AG04449 (cell line): ENCODE results near the gene ENPP7.

Experiments used
- CTCF ChIA-PET: fragments of 350-600 bp; formaldehyde crosslinking; extraction: SDS; loops from one replicate; lab custom pipeline; 2021; ENCODE audit warnings: antibody characterized with exemption; lab: Yijun Ruan, JAX
- POLR2A ChIA-PET: fragments of 400-600, 350-600 bp; formaldehyde crosslinking; extraction: SDS; loops from one replicate; lab custom pipeline; 2020; ENCODE audit warnings: antibody characterized with exemption, inconsistent platforms; lab: Yijun Ruan, JAX
- DNase-seq: peaks from one replicate; pipeline ENCODE4 v3.0.0-alpha.2; 2010; ENCODE audit warnings: low read depth, low spot score
- H3K4me3 ChIP-seq: 2 replicates; pipeline ENCODE4 v1.5.1; 2011; ENCODE audit warnings: low read depth, mild to moderate bottlenecking, control low read depth, low read length
- TF ChIP-seq, protein P1 (sequence below): IDR thresholded peaks from one replicate; pipeline ENCODE4 v1.5.1; 2011; ENCODE audit warnings: mild to moderate bottlenecking, moderate library complexity, low read length, control low read depth, inconsistent platforms; ENCODE audit not compliant: insufficient read depth; ENCODE audit errors: missing control alignments

The ENPP7 gene

DNA sequence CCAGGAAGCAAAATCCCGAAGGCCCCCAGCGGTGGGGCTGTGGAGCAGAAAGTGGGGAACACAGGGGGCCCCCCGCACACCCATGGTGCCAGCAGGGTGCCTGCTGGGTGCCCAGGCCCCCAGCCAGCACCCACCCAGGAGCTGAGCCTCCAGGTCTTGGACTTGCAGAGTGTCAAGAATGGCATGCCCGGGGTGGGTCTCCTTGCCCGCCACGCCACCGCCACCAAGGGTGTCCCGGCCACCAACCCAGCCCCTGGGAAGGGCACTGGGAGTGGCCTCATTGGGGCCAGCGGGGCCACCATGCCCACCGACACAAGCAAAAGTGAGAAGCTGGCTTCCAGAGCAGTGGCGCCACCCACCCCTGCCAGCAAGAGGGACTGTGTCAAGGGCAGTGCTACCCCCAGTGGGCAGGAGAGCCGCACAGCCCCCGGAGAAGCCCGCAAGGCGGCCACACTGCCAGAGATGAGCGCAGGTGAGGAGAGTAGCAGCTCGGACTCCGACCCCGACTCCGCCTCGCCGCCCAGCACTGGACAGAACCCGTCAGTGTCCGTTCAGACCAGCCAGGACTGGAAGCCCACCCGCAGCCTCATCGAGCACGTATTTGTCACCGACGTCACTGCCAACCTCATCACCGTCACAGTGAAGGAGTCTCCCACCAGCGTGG is 53.7 kb downstream of the ENPP7 start:
- ChIA-PET POLR2A (no interaction called here), CTCF (interaction anchor here (1.3 kb wide), 1 partner anchor 10 kb away, joined by 7 read pairs; no protein-coding TSS in a partner anchor)
- TF ChIP-seq, protein P1, sequence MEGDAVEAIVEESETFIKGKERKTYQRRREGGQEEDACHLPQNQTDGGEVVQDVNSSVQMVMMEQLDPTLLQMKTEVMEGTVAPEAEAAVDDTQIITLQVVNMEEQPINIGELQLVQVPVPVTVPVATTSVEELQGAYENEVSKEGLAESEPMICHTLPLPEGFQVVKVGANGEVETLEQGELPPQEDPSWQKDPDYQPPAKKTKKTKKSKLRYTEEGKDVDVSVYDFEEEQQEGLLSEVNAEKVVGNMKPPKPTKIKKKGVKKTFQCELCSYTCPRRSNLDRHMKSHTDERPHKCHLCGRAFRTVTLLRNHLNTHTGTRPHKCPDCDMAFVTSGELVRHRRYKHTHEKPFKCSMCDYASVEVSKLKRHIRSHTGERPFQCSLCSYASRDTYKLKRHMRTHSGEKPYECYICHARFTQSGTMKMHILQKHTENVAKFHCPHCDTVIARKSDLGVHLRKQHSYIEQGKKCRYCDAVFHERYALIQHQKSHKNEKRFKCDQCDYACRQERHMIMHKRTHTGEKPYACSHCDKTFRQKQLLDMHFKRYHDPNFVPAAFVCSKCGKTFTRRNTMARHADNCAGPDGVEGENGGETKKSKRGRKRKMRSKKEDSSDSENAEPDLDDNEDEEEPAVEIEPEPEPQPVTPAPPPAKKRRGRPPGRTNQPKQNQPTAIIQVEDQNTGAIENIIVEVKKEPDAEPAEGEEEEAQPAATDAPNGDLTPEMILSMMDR: no peak
- no peak overlapping the region for H3K4me3 ChIP-seq
- DNase-seq: no peak

DNA sequence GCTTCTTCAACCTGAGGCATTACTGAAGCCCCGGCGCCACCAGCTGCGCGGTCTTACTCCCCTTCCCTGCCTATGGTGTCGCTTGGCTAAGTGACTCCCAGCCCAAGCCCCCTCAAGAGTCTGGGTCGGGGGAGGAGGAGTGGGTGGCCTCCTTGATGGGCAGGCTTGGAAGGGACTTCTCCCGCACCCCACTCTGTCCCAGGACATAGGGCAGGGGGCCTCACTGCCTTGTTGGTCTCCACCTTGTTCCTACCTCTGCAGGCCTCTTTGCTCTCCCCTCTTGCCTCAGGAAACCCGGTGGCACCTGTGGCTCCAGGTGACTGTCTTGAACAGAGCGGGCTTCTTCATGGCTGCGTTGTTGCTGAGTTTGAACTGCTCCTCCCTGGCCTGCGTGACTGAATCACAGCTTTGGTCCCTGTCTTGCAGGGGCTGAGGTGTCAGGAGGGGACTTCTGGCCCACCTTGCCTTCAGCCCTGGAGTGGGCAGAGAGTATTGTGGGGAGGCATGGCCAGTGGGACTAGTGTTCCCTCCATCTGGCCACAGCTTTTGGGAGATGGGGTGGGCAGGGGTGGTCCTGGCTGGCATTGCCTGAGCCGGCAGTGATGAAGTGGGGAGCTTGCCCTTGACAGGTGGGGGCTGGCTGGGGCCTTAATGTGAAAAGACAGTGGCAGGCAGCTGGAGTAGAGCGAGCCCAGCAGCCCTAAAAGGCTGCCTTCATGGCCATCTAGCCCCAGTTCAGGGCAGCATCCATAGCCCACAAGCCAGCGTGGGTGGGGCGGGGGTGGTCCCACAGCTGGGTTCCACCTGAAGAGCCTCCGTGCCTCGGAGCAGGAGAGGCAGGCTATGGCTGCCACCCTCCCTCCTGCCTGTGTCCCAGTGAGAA is 54.5 kb downstream of the ENPP7 start:
- no peak overlapping the region for H3K4me3 ChIP-seq
- ChIA-PET CTCF (interaction anchor here (1.3 to 1.7 kb wide), 2 partner anchors 10 to 207 kb away, joined by 6 to 7 read pairs; no protein-coding TSS in a partner anchor), POLR2A (no interaction called here)
- TF ChIP-seq, protein P1: no peak
- DNase-seq: no peak

DNA sequence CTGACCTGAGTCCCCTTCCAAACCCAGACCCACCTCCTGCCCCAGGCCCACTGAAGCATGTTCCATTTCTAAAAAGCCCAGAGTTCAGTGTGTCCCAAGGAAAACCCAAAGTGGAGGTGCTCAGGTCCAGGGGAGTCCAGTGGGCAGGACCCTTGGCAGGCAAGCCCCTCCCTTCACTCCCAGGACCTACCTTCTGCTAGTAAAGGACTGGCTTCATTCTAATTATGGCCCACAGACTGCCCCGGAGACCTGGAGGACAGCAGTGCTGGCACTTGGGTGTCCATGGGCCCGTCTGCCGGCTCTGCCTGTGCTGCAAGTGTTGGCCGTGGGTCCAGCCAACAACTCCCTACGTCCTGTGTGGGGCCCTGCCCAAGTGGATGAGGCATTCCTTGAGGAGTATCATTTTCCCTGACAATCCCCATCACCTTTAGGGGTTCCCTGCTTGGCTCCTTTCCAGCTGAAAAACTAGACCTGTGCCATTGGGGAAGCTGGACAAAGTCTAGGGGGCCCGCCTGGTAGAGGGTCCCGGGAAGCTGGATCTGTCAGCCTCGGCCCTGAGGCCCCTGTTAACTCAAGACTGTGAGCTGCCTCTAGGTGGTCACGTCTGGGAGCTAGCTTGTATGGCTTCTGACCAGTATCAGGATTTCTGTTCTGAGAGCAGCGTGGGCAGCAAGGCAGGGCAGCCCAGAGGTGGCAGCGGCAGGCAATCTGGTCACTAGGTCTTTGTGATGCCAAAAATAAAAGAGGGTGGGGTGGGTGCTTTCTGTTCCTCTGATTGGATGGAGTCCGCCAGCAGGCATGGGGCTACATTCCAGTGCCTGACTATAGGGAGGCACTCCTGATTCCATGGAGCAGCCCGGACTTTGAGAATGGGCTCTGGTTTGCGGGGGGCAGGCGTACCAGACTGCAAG is 55.4 kb downstream of the ENPP7 start:
- TF ChIP-seq, protein P1: no peak
- no peak for DNase-seq
- CTCF ChIA-PET: interaction anchor here (1.1 to 1.7 kb wide), 4 partner anchors 7 to 206 kb away, joined by 4 to 8 read pairs (median 6); partner anchors contain the start of gene CBX8
- POLR2A ChIA-PET: interaction anchor here (0.9 kb wide), 1 partner anchor 53 kb away, joined by 3 read pairs; the partner anchor contains the start of gene CBX4
- H3K4me3 ChIP-seq: no peak overlapping the region

DNA sequence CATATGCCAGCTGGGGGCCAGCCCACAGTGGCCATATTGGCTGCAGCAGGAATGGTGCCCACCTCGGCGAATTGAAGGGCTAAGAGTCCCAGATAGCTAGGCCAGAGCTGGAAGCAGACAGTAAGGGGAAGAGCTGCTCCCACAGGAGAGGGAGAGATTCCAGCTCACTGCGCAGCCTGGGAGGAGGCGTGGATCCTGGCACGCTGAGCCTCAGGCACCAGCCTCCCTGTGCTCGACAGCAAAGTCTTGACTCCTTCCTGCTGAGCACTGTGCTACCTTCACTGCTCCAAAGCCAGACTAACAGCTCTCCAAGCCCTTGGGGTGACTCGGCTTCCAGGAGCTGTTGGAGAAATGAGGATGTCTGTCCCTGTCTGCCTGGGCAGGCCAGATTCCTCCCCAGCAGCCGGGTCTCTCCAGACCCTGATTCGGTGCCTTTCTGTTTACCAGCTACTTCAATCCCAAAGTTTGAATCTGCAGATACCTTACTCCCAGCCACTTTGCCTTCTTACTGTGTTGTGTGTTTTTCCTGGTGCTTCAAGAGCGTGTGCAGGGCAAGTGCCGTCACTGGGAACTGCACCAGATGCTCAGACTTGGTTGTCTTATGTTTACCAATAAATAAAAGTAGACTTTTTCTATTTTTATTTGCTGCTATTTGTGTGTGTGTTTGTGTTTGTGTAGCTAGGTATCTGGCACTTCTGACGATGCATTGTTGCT is 56.3 kb downstream of the ENPP7 start:
- POLR2A ChIA-PET: interaction anchor here (0.9 kb wide), 1 partner anchor 52 kb away, joined by 3 read pairs; the partner anchor contains the start of gene CBX4
- CTCF ChIA-PET: interaction anchor here (1.1 to 1.7 kb wide), 7 partner anchors 8 to 205 kb away, joined by 3 to 8 read pairs (median 4); partner anchors contain the start of genes CBX4 and CBX8
- DNase-seq: no peak
- TF ChIP-seq, protein P1: no peak
- no peak overlapping the region for H3K4me3 ChIP-seq

DNA sequence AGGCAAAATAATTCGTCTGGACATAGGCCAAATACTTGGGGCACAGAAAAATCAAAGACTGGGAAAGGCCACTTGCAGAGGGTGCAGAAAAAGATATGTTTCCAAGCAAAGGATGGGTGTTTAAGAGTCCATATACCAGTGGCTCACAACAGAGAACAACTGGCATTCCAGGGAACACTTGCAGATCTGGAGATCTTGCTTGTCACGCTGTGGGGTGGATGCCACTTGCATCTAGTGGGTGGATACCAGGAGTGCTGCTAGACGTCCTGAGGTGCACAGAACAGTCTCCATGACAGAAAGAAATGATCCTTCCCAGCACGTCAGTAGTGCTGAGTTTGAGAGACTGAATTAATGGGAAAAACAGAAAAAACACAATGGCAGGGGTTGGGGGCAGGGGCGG is 57.7 kb downstream of the ENPP7 start:
- no peak overlapping the region for H3K4me3 ChIP-seq
- CTCF ChIA-PET: interaction anchor here (1.1 to 2.2 kb wide), 8 partner anchors 9 to 218 kb away, joined by 3 to 15 read pairs (median 4); partner anchors contain the start of gene CBX2

More for the DNA sequence above, 57.7 kb downstream of the ENPP7 start:
- POLR2A ChIA-PET: no interaction called here
- TF ChIP-seq, protein P1: no peak
- no peak for DNase-seq
